ENCODE data around the gene SLC4A2.

SLC4A2 gene

GRCh38 chr7:151091431-151091830 is 32.0 kb downstream of the SLC4A2 start:
- no peak for DNase-seq (ENCODE audit: low read depth in 1 of 2, low spot score in 1 of 2)

- no peak for DNase-seq (ENCODE audit: low read depth in 1 of 2, low spot score in 1 of 2)
Measured at GRCh38 chr7:151091988-151092387, 32.6 kb downstream of the SLC4A2 start.

GRCh38 chr7:151093748-151094147 is 34.4 kb downstream of the SLC4A2 start:
- DNase-seq (ENCODE audit: low read depth in 1 of 2, low spot score in 1 of 2): no peak

GRCh38 chr7:151094675-151095074 is 35.3 kb downstream of the SLC4A2 start:
- DNase-seq (ENCODE audit: low read depth in 1 of 2, low spot score in 1 of 2): no peak

GRCh38 chr7:151095123-151095797 is 35.9 kb downstream of the SLC4A2 start:
- DNase-seq (ENCODE audit: low read depth in 1 of 2, low spot score in 1 of 2): no peak

GRCh38 chr7:151095828-151096475 is 36.6 kb downstream of the SLC4A2 start:
- no peak for DNase-seq (ENCODE audit: low read depth in 1 of 2, low spot score in 1 of 2)

GRCh38 chr7:151099486-151100211 is 40.3 kb downstream of the SLC4A2 start:
- DNase-seq (ENCODE audit: low read depth in 1 of 2, low spot score in 1 of 2): no peak

- DNase-seq (ENCODE audit: low read depth in 1 of 2, low spot score in 1 of 2): no peak
Measured at GRCh38 chr7:151100921-151101320, 41.5 kb downstream of the SLC4A2 start.

- DNase-seq (ENCODE audit: low read depth in 1 of 2, low spot score in 1 of 2): no peak
Measured at GRCh38 chr7:151101621-151102396, 42.4 kb downstream of the SLC4A2 start.

GRCh38 chr7:151102991-151103390 is 43.6 kb downstream of the SLC4A2 start:
- no peak for DNase-seq (ENCODE audit: low read depth in 1 of 2, low spot score in 1 of 2)

- no peak for DNase-seq (ENCODE audit: low read depth in 1 of 2, low spot score in 1 of 2)
Measured at GRCh38 chr7:151103973-151104372, 44.6 kb downstream of the SLC4A2 start.

- no peak for DNase-seq (ENCODE audit: low read depth in 1 of 2, low spot score in 1 of 2)
Measured at GRCh38 chr7:151104411-151105235, 45.2 kb downstream of the SLC4A2 start.

GRCh38 chr7:151107882-151108281 is 48.5 kb downstream of the SLC4A2 start:
- no peak for DNase-seq (ENCODE audit: low read depth in 1 of 2, low spot score in 1 of 2)

GRCh38 chr7:151109094-151110048 is 50.0 kb downstream of the SLC4A2 start:
- DNase-seq (ENCODE audit: low read depth in 1 of 2, low spot score in 1 of 2): no peak

GRCh38 chr7:151110236-151110940 is 51.0 kb downstream of the SLC4A2 start:
- DNase-seq (ENCODE audit: low read depth in 1 of 2, low spot score in 1 of 2): no peak

- DNase-seq (ENCODE audit: low read depth in 1 of 2, low spot score in 1 of 2): peak; percentile 57 to 62
Measured at GRCh38 chr7:151110941-151111645, 51.7 kb downstream of the SLC4A2 start.

- no peak for DNase-seq (ENCODE audit: low read depth in 1 of 2, low spot score in 1 of 2)
Measured at GRCh38 chr7:151113344-151114150, 54.2 kb downstream of the SLC4A2 start.

Measured in activated CD4-positive, alpha-beta T cell treated with anti-CD3 and anti-CD28 coated beads, Interleukin-2, amount 50 U/mL, for 24 hours (primary cell).